SHP77 treated with DMSO at 0.1 percent for 48 hours (cell line): ENCODE measurements around the gene ZNF629.

Experiments used
- DNase-seq: peaks from one replicate; lab custom pipeline; 2025; lab: John Stamatoyannopoulos, UW

The ZNF629 gene

DNA sequence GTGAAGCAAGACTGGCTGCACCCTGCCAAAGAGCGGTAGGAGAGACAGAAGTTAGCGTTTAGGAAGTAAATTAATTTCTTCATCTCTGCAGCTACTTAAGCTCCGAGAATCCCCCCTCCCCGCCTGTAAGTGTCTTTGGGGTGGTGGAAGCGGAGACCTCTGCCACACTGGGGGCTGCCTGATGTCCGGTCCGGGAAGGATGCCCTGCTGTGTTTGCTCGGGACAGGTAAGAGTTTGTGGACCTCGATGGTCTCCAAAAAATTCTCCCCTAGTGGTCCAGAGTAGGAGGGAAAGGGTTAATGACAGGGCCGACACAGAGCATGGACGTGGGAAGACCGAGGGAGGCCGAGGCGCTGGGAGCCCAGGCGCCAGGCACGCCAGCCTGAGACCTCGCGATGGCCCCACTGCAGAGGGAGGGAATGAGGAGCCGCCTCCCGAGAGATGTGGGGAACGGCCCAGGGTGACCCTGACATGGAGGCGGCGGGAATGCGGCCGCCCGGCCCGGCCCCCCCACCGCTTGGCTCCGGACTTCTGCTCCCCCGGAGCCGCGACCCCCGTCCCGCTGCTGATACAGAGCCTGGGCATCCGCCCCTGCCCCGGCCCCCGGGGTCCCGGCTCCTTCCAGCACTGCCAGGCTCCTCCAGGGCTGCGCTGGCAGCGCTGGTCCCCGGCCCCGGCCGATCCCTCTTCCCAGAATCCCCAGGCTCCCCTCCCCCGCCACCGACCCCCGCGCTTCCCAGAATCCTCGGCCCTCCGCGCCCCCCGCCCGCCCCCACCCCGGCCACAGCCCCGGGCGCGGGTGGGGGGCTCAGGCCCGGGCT lies 680 bp downstream of the ZNF629 start:
- no peak for DNase-seq

DNA sequence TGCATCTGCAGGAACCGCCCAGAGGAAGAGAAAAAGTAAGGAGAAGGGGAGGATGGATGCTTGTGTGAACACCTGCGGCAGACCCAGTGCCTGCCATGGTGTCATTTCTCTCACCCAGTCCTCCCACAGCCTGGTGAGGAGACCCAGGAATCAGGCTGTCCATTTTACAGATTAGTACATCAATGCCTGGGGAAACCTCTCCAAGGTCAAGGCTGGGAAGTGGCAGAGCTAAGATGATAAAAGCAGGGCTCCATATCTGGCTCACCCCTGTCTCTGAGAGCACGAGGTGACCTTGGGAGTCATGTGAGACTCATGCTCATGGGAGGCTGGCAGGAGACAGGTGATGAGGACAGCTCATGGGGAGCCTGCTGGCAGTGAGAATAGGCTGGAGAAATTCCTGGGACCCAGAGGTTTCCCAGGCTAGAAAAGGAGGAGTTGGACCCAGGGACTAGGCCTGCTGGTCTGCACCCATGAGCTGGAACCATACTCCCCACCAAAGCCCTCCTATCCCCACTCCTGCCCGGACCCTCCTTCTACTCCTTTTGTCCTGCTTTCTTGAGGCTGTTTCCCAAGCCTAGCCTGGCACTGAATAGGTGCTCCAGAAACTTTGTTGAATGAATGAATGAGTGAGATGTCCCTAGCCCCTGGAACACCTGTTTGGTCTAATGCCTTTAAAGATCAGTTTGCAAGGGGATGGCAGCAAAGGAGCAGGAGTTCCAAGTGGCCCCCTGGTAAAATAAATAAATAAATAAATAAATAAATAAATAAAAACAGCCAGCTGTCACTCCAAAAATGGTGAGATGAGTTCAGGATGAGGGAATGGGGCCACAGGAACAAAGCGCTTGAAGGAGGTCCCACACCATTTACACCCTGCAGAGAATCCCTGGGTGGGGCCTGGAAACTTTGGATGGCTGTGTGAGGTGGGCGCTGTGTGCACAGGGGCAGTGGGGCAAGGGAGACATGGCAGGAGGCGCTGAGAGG lies 1.6 kb downstream of the ZNF629 start:
- DNase-seq: no peak

DNA sequence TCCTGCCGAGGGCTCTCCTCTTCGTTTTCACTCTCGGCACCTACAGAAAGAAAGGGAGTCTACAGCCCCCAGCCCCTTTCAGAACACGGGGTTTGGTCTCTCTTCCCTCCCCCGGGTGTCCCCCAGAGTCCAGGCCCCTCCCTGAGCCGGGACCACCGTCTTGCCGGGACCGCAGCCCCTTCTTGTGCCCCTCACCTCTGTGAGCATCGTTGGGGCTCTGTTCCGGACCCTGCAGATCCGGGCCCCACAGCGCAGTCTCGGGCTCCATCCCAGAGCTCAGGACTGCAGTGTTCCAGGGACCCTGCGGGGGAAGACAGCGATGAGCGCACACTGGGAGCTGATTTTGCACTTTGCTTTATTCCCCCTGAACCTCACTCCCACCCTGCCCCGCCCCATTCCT lies 2.8 kb downstream of the ZNF629 start:
- DNase-seq: no peak

DNA sequence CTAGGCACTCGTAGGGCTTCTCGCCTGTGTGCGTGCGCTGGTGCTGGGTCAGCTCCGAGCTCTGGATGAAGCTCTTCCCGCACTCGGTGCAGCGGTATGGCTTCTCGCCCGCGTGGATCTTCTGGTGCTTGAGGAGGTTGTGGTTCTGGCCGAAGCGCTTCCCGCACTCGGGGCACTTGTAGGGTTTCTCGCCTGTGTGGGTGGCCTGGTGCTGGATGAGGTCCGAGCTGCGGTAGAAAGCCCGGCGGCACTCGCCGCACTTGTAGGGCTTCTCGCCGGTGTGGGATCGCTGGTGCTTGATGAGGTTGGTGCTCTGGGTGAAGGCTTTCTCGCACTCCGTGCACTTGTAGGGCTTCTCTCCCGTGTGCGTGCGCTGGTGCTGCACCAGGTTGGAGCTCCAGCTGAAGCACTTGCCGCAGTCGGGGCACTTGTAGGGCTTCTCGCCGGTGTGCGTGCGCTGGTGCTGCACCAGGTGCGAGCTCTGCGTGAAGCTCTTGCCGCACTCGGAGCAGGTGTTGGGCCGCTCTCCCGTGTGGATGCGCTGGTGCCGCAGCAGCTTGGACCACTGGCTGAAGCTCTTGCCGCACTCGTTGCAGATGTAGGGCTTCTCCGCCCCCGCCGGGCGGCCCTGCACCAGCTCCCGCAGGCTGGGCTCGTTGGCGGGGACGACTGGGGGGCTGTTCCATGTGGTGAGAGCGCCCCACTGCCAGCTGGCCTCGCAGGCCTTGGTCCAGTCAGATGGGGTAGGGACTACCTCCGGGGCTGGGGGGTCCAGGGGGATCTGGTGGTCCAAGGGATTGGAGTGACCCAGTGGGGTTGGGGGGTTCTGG lies 3.5 kb downstream of the ZNF629 start:
- no peak for DNase-seq

DNA sequence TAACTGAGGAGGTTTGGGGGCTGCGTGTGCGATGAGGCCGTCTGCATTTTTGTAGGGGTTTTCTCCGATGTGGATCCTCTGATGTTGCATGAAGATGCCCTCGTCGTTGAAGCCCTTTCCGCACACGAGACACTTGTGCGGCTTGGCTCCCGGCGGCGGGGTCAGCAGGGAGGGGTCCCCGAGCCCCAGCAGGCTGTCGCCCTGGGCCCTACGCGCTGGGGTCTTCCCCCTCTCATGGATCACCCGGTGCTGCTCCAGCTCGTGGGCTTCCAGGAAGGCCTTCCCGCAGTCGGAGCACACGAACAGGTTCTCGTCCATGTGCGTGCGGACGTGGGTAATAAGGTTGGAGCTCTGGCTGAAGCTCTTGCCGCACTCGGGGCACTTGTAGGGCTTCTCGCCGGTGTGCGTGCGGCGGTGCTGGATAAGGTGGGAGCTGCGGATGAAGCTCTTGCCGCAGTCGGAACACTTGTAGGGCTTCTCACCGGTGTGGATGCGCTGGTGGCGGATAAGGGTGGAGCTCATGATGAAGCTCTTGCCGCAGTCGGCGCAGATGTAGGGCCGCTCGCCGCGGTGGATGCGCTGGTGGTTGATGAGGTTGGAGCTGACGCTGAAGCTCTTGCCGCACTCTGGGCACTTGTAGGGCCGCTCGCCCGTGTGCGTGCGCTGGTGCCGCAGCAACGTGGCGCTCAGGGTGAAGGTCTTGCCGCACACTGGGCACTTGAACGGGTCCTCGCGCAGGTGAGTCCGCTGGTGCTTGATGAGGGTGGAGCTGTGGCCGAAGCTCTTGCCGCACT lies 4.3 kb downstream of the ZNF629 start:
- DNase-seq: no peak

DNA sequence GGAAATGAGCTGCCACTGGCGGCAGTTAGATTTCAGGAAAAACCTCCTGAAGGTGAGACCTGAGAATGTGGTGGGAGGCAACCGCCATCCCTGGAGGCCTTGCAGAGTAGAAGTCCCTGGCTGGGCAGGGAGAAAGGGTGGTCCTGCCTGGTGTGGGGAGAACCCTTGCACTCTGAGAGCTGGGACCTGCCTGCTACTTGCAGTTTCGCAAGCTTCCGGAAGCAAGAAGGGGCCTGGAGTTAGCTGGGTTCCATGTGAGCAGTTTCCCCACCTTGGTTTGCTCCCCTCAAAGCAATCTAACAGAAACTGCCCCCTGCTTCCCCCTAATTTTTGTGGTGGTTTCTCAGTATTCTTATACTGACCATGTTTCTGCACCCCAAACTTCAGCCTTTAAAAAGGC lies 6.5 kb downstream of the ZNF629 start:
- no peak for DNase-seq

DNA sequence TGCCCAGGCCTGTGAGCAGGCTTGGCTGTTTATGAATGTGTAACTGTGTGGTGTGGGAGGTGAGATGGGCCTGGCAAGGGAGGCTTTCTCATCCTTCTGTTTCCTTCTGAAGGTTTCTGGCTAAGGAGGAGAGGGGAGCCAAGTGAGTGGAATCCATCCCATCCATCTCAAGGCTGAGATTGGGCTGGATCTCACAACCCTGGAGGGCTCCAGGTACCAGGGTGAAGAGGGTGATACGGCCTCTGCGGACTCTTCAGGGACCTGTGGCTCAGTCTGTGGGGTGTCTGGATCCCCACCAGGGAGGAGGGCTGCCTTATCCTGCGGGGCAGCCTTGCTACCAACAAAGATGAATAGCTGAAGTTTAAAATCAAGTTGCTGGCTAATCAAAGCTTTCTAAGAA lies 7.0 kb downstream of the ZNF629 start:
- no peak for DNase-seq

DNA sequence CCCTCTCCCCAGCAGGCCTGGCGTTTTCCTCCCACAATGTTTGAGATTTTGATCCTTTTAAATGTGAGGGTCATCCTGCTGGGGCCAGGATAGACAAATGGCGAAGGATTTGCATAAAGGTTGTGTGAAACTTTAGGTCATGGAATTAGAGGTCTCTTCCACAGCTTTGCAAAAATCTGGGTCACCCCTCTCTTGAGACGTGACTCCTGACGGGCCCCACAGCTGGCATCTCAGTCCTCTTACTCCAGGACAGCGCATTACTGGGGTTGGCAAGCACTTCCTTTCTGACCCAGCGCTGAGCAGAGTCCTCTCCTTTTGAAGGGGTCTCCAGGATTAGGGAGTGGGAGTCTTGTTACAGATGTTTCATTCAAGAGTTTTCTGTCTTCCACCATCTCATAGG lies 7.4 kb downstream of the ZNF629 start:
- no peak for DNase-seq

DNA sequence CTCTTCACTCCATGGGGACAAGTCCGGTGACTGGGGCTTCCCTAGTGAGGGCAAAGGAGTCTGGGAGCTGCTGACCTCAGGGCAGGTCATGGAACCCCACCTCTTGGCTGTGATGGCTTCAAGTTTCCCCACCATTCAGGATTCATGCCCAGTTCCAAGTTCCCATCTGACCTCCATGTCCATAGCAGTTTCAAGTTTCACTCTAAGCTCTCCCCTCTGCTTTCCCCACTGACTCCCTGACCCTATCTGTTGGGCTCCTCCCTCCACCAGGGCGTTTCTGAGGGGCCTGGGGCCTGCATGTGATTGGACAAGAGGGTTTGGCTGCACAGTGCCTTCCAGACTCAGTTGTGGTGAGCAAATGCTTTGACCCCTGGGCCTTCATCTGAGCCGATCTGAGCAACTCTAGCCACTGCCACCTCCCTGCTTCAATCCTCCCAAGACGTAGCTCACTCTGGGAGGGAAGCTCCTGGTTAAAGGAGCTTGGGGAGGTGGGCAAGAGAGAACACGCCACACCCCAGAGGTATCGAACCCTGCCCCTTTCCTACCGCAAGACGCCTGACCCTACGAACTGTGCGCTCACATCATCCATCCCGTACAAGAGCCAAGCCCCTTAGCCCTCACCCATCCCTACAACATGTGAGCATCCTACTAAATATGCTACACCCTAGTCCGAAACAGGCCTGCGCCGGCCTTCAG lies 8.3 kb downstream of the ZNF629 start:
- DNase-seq: no peak

DNA sequence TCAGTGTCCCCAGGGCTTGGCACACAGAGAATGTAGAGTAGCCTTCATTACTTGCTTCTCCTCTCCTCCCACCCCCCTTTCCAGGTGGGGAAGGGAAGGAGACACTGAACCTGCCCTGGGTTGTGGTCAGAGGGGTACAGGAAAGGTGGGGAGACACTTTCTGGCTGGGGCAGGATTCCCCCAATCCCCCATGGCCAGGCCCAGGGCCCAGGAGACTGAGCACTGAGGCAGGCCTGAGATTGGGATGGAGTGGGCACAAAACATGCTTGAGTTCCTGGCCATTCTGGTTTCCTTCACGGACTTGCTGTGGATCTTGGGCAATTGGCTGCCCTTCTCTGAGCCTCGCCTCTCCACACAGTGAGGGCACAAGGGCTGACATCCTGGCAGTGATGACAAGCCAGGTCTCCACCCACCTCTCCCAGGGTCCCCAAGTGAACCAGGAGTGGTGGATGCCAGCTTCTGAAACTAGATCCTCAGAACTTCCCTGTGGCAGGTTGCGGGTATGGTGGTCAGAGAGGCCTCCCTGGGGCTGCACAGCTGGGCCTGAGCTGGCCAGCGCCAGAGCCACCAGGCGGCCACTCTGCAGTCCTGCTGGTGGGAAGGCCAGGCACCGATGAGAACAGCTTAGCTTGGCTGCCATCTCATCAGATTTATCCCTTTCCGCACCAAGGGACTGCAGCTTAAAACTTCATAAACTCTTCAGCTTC lies 9.3 kb downstream of the ZNF629 start:
- no peak for DNase-seq

DNA sequence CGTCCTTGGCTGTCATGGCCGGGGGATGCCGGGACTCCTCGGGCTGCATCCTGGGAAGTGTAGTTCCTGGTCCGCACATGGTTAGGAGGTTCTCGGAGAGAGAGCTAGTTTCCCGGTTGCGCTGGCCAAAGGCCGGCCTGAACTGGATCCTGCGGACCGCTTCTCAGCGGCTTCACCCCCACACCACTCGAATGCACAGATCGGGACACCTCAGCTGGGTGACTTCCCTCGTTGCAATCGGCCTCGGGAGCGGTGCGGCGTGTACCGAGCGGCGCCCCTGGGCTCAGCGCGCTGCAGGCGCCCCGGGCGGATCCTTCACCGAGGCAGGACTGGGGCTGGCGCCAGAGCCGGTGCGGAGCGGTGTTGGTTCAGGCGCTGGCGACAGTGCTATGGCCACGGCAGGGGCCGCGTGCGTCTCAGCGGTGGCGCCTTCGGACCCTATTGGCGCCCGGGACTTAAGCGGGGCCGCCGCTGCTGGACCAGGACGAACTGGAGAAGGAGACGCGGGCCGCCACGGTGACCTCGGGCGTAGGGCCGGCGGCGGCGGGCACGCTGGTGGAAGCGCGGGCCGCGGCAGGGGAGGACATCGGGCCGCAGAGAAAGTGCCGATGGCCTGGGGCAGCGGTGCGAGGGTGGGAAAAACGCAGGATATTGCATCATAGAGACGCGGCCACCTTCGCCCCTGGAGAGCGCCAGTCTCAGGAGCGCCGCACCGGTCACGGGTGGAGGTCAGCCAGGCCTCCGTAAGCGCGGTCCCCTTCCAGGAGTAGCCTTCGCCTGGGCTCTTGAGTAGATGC lies 11.4 kb downstream of the ZNF629 start:
- DNase-seq: peak; percentile 67

DNA sequence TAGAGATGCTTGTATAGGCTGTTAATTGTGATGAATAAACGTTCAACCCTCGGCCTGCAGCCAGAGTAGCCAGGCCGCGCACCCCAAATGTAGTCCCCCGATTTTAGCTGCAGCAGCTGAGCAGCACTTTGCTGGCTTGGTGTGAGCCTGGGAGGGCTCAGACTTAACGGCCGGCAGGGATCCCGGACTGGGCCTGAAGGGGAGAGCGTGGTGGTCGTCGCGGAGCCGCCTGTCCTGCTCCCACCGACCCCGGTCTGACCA lies 11.9 kb downstream of the ZNF629 start:
- no peak for DNase-seq

DNA sequence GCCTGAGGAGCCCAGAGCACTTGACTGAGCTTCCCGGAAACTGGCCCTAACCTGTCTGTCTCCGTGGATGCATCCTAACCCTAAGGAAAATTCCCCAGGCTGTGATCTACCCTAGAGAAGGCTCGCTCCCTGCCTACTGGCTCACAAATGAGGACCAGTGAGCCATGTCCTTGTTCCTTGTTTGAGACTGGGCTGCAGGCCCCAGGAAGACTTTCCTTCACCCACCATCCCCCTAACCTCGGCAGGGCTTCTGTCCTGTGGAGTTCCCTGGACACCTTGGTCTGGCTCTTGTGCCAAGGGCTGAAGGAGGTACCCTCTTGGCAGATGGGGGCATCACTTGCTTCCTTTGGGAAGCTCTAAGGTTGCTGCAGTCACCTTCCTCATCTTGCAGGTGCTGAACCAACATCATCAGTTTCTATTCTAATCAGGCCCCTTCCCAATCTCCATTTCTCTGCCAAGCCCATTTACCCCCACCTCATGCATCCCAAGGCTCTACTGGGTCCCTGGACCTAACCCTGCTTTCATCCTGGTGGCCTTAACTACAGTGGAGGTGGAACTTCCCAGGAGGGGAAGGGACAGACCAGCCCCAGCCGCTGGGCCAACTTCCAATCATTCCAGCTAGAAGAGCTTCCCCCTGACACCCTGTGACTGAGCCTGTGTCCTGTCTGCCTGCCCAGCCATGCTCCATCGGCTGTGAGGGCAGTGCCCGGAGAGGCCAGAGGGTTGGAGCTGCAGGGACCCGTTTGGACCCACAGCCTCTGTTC lies 12.5 kb downstream of the ZNF629 start:
- DNase-seq: no peak

DNA sequence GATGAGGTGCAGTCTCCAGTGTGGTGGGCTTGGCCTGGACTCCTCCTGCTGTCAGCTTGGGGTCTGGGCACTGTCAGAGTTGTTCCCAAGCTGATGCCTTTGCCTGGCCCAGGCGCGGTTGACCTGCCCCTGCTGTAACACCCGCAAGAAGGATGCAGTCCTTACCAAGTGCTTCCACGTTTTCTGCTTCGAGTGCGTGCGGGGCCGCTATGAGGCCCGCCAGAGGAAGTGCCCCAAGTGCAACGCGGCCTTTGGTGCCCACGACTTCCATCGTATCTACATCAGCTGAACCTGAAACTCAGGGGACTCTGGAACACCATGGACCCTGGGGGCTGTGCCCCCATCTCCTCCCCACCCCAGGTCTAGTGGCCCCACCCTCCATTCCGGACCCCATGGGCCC lies 13.2 kb downstream of the ZNF629 start:
- no peak for DNase-seq

DNA sequence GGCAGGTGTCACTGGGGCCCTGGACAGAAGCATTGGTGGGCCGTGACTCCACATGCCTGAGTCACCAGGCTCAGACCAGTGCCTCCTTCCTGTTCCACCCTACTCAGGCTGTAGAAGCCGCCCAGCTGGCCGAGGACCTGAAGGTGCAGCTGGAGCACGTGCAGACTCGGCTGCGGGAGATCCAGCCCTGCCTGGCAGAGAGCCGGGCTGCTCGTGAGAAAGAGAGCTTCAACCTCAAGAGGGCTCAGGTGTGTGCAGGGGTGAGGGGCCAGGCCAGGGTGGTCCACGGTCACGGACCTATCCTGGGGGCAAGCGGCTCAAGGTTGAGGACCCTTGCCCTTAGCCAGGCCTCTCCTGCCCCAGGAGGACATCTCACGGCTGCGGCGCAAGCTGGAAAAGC lies 15.3 kb downstream of the ZNF629 start:
- DNase-seq: no peak

DNA sequence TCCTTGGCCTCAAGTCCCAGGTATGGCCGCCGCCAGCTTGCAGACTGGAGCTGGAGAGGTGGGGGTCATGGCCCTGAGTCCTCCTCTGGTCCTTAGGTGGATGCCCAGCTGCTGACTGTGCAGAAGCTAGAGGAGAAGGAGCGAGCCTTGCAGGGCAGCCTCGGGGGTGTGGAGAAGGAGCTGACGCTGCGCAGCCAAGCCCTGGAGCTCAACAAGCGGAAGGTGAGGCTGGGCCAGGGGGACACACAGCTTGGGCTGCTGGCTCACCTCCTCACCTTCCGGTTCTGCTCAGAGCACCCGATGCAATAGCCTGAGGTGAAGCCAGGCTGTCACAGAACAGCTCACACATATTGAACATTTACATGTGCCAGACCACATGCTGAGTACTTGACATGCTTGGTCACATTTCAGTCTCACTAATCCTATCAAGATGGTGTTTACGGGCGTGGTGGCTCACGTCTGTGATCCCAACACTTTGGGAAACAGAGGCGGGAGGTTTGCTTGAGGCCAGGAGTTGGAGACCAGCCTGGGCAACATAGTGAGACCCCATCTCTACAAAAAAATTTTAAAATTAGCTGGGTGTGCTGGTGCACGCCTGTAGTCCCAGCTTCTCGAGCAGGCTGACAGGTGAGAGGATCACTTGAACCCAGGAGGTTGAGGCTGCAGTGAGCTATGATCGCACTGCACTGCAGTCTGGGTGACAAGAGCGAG lies 17.5 kb downstream of the ZNF629 start:
- DNase-seq: no peak

DNA sequence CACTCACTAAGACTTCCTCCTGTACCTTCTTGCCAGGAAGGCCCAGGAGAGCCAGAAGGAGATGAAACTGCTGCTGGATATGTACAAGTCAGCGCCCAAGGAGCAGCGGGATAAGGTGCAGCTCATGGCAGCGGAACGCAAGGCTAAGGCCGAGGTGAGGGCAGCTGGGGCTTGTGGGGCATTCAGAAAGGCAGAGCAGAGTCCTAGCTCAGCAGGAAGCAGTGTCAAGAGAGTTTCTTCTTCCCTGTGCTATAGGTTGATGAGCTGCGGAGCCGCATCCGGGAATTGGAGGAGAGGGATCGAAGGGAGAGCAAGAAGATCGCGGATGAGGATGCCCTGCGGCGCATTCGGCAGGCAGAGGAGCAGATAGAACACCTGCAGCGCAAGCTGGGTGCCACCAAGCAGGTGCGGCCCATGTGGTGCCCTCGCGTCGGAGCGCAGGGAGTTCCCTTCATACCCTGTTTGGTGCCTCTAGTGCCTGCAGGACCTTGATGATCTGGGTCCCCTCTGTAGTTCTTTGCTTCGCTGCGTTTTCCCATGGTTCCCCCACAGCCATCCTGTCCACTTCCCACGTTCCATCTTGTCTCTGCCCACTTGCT lies 18.3 kb downstream of the ZNF629 start:
- DNase-seq: no peak
